Stomach (tissue), 4 donors: Measurements from ENCODE around the gene RALGAPA2.

Source experiments
- CTCF ChIP-seq, 7 experiments: fragments of 450-650 bp in 4 of 7; fragments of 200-600 bp in 3 of 7; sonication (generic) in 3 of 7; IDR thresholded peaks; one replicate each; pipeline ENCODE4 v1.5.1; 2016 to 2019; ENCODE audit warnings: antibody characterized with exemption in 7 of 7, control low read depth in 2 of 7, mild to moderate bottlenecking in 1 of 7
- EP300 ChIP-seq: sonication (generic); formaldehyde crosslinking; IDR thresholded peaks from one replicate; pipeline ENCODE4 v1.6.1; 2017; ENCODE audit warnings: antibody characterized with exemption
- POLR2A ChIP-seq, 4 donors: fragments of 450-650 bp; IDR thresholded peaks; one replicate each; pipeline ENCODE4 v1.6.1; 2016; ENCODE audit warnings: antibody characterized with exemption in 4 of 4, control low read depth in 2 of 4, mild to moderate bottlenecking in 1 of 4, moderate library complexity in 1 of 4
- POLR2AphosphoS5 ChIP-seq, 3 donors: sonication (generic); formaldehyde crosslinking; IDR thresholded peaks; one replicate each; pipeline ENCODE4 v1.6.1; 2016; ENCODE audit warnings: antibody characterized with exemption in 3 of 3

GRCh38 chr20:20649945-20650344, 62.5 kb downstream of the RALGAPA2 start:
- TF ChIP-seq CTCF (IDR thresholded peaks at IDR 0.05) (no peak), POLR2A (IDR thresholded peaks at IDR 0.05) (no peak), POLR2AphosphoS5 (IDR thresholded peaks at IDR 0.05) (no peak), EP300 (no peak)
